ENCODE measurements around the gene PPP2R2B. TPM values are rescaled to one million over a fixed set of nuclear protein-coding genes. Genes with fewer than 3 reads are reported as not detected.

Gene PPP2R2B
- total and polyA plus RNA-seq, 4 donors: 0.15 to 1.2 (median 0.55) TPM

GRCh38 chr5:146772881-146773466 is 105.6 kb downstream of the PPP2R2B start:
- ATAC-seq (ENCODE audit: insufficient read depth, low FRiP score): no peak
- no peaks in the 10 kb centered on the region for H3K27me3 ChIP-seq (ENCODE audit: control insufficient read depth in 3 of 3, insufficient read depth in 3 of 3, low read length in 2 of 3)
- WGBS, 2 donors: 62 to 70% methylated on average over 3 of the region's 3 CpGs

GRCh38 chr5:146770980-146771379 is 107.6 kb downstream of the PPP2R2B start:
- Histone ChIP-seq H3K36me3 (ENCODE audit: control insufficient read depth in 4 of 4, insufficient read depth in 4 of 4, low read length in 4 of 4) (no peaks in the 10 kb centered on the region), H3K27me3 (ENCODE audit: control insufficient read depth in 3 of 3, insufficient read depth in 3 of 3, low read length in 2 of 3) (no peaks in the 10 kb centered on the region), H3K4me3 (no peak overlapping the region), H3K4me1 (ENCODE audit: control insufficient read depth in 5 of 5, insufficient read depth in 5 of 5, low read length in 5 of 5) (no peaks in the 10 kb centered on the region), H3K27ac (ENCODE audit: low read depth in 1 of 2, low read length in 1 of 2) (no peak overlapping the region), H3K9me3 (ENCODE audit: control insufficient read depth in 4 of 4, insufficient read depth in 3 of 4, low read length in 3 of 4) (no peaks in the 10 kb centered on the region), H3K9ac (ENCODE audit: insufficient read depth in 1 of 2, low read length in 2 of 2) (no peak overlapping the region)
- no peak for DNase-seq
- no peak for ATAC-seq (ENCODE audit: insufficient read depth, low FRiP score)
- TF ChIP-seq CTCF (IDR thresholded peaks at IDR 0.05; ENCODE audit: control extremely low read depth, extremely low read depth): no peak
- 71 to 81% methylated on average over 3 of the region's 3 CpGs for WGBS, 2 donors

More at GRCh38 chr5:146772881-146773466, 105.6 kb downstream of the PPP2R2B start:
- TF ChIP-seq CTCF (IDR thresholded peaks at IDR 0.05; ENCODE audit: control extremely low read depth, extremely low read depth): no peak
- no peaks in the 10 kb centered on the region for H3K9me3 ChIP-seq (ENCODE audit: control insufficient read depth in 4 of 4, insufficient read depth in 3 of 4, low read length in 3 of 4)
- no peaks in the 10 kb centered on the region for H3K4me1 ChIP-seq (ENCODE audit: control insufficient read depth in 5 of 5, insufficient read depth in 5 of 5, low read length in 5 of 5)
- no peak overlapping the region for H3K27ac ChIP-seq (ENCODE audit: low read depth in 1 of 2, low read length in 1 of 2)
- no peak for DNase-seq
- no peaks in the 10 kb centered on the region for H3K36me3 ChIP-seq (ENCODE audit: control insufficient read depth in 4 of 4, insufficient read depth in 4 of 4, low read length in 4 of 4)
- H3K9ac ChIP-seq (ENCODE audit: insufficient read depth in 1 of 2, low read length in 2 of 2): no peak overlapping the region
- H3K4me3 ChIP-seq: no peak overlapping the region

- DNase-seq: no peak
- ATAC-seq (ENCODE audit: insufficient read depth, low FRiP score): no peak
- Histone ChIP-seq H3K9ac (ENCODE audit: insufficient read depth in 1 of 2, low read length in 2 of 2) (no peak overlapping the region), H3K27ac (ENCODE audit: low read depth in 1 of 2, low read length in 1 of 2) (no peak overlapping the region), H3K36me3 (ENCODE audit: control insufficient read depth in 4 of 4, insufficient read depth in 4 of 4, low read length in 4 of 4) (no peaks in the 10 kb centered on the region), H3K9me3 (ENCODE audit: control insufficient read depth in 4 of 4, insufficient read depth in 3 of 4, low read length in 3 of 4) (no peaks in the 10 kb centered on the region), H3K4me3 (no peak overlapping the region), H3K4me1 (ENCODE audit: control insufficient read depth in 5 of 5, insufficient read depth in 5 of 5, low read length in 5 of 5) (no peaks in the 10 kb centered on the region), H3K27me3 (ENCODE audit: control insufficient read depth in 3 of 3, insufficient read depth in 3 of 3, low read length in 2 of 3) (no peaks in the 10 kb centered on the region)
- 52 to 67% methylated on average over 2 of the region's 2 CpGs for WGBS, 2 donors
- no peak for TF ChIP-seq CTCF (IDR thresholded peaks at IDR 0.05; ENCODE audit: control extremely low read depth, extremely low read depth)
These were observed 108.0 kb downstream of the PPP2R2B start for GRCh38 chr5:146770546-146770945.

GRCh38 chr5:146767534-146767933 is 111.0 kb downstream of the PPP2R2B start:
- TF ChIP-seq CTCF (IDR thresholded peaks at IDR 0.05; ENCODE audit: control extremely low read depth, extremely low read depth): no peak
- 59 to 73% methylated on average over 3 of the region's 3 CpGs for WGBS, 2 donors
- DNase-seq (no peak), ATAC-seq (ENCODE audit: insufficient read depth, low FRiP score) (no peak)
- Histone ChIP-seq H3K4me1 (ENCODE audit: control insufficient read depth in 5 of 5, insufficient read depth in 5 of 5, low read length in 5 of 5) (no peaks in the 10 kb centered on the region), H3K9ac (ENCODE audit: insufficient read depth in 1 of 2, low read length in 2 of 2) (no peak overlapping the region), H3K4me3 (no peak overlapping the region), H3K36me3 (ENCODE audit: control insufficient read depth in 4 of 4, insufficient read depth in 4 of 4, low read length in 4 of 4) (no peaks in the 10 kb centered on the region), H3K27ac (ENCODE audit: low read depth in 1 of 2, low read length in 1 of 2) (no peak overlapping the region), H3K9me3 (ENCODE audit: control insufficient read depth in 4 of 4, insufficient read depth in 3 of 4, low read length in 3 of 4) (no peaks in the 10 kb centered on the region), H3K27me3 (ENCODE audit: control insufficient read depth in 3 of 3, insufficient read depth in 3 of 3, low read length in 2 of 3) (no peaks in the 10 kb centered on the region)

All from lung (tissue), 12 donors.